Measurements from ENCODE around the gene ZNF726. TPM values are rescaled to one million over a fixed set of nuclear protein-coding genes. Genes with fewer than 3 reads are reported as not detected.
A peak's percentile ranks its signal among the peaks of the same experiment; 100 is the strongest.
"Not testable (repeated sequence)": the region's sequence is repeated elsewhere in the genome, so short reads cannot be mapped to it uniquely, and the experiment has no call there.

ZNF726 gene
- total RNA-seq, 1 donor = 3.2 TPM

DNA sequence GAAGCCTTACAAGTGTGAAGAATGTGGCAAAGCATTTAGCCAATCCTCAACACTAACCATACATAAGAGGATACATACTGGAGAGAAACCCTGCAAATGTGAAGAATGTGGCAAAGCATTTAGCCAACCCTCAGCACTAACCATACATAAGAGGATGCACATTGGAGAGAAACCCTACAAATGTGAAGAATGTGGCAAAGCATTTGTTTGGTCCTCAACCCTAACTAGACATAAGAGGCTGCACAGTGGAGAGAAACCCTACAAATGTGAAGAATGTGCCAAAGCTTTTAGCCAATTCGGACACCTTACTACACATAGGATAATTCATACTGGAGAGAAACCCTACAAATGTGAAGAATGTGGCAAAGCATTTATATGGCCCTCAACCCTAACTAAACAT is 18.2 kb downstream of the ZNF726 start:
- no peak overlapping the region for H3K4me3 ChIP-seq (ENCODE audit: low read depth, low read length)
- DNase-seq (ENCODE audit: low read depth) = no peak
- TF ChIP-seq, protein P1, sequence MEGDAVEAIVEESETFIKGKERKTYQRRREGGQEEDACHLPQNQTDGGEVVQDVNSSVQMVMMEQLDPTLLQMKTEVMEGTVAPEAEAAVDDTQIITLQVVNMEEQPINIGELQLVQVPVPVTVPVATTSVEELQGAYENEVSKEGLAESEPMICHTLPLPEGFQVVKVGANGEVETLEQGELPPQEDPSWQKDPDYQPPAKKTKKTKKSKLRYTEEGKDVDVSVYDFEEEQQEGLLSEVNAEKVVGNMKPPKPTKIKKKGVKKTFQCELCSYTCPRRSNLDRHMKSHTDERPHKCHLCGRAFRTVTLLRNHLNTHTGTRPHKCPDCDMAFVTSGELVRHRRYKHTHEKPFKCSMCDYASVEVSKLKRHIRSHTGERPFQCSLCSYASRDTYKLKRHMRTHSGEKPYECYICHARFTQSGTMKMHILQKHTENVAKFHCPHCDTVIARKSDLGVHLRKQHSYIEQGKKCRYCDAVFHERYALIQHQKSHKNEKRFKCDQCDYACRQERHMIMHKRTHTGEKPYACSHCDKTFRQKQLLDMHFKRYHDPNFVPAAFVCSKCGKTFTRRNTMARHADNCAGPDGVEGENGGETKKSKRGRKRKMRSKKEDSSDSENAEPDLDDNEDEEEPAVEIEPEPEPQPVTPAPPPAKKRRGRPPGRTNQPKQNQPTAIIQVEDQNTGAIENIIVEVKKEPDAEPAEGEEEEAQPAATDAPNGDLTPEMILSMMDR (IDR thresholded peaks at IDR 0.05; ENCODE audit: insufficient read depth, low read length) = no peak

DNA sequence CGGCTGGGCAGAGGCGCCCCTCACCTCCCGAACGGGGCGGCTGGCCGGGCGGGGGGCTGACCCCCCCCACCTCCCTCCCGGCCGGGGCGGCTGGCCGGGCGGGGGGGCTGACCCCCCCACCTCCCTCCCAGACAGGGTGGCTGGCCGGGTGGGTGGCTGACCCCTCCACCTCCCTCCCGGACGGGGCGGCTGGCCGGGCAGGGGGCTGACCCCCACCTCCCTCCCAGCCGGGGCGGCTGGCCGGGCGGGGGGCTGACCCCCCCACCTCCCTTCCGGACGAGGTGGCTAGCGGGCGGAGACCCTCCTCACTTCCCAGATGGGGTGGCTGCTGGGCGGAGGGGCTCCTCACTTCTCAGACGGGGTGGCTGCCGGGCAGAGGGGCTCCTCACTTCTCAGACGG is 22.3 kb downstream of the ZNF726 start:
- not testable (repeated sequence) for H3K4me3 ChIP-seq (ENCODE audit: low read depth, low read length); DNase-seq (ENCODE audit: low read depth)

DNA sequence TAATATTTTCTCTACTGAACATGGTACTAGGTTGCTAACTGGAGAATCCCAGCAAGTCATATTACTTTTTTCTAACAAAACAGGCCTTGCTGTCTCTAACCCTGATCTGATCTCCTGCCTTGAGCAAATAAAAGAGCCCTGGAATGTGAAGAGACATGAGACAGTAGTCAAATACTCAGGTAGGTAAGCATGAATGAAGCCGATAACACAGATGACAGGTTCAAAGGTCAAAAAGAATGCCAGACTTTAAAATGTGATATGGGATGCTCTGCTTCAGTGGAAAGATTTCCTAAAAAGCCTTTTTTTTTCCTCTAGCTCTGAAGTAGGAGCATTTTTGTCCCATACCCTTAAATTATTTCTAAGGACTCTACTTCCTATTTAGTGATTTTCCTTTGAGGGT is 28.7 kb downstream of the ZNF726 start:
- TF ChIP-seq, protein P1 (IDR thresholded peaks at IDR 0.05; ENCODE audit: insufficient read depth, low read length) = no peak
- H3K4me3 ChIP-seq (ENCODE audit: low read depth, low read length) = no peak overlapping the region
- no peak for DNase-seq (ENCODE audit: low read depth)

DNA sequence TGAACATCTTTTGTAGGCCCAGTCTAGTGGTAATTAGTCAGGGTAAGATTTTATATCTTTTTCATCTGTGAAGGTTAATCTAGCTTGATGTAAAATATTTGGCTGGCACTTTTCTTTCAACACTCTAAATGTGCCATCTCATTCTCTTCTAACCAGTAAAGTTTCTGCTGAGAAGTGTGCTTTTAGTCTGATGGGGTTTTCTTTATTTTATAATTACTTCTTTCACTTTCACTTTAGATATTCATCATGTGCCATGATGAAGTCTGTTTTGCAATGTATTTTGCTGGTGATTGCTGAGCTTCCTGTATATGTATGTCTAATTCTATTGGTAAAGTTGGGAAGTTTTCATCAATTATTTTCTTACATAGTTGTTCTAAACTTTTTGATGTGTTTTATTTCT is 31.9 kb downstream of the ZNF726 start:
- TF ChIP-seq, protein P1 (IDR thresholded peaks at IDR 0.05; ENCODE audit: insufficient read depth, low read length) = no peak
- no peak overlapping the region for H3K4me3 ChIP-seq (ENCODE audit: low read depth, low read length)
- no peak for DNase-seq (ENCODE audit: low read depth)

DNA sequence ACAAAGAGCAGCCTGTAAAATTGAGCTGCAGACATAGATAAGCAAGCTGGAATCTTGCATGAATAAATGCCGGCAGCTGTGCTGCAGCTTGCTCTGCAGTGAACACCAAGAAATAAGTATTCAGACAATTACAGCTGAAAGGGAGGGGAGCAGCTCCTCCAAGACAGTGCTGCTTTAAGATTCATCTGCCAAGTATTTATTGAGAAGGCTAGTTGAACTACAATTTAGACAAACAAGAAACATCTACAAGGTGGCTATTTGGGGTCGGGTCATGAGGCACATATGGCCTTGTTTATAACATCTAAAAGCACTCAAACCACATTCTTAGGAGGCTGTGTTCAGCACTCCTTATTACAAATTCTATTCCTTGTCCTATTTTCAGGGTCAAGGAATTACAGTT is 34.9 kb downstream of the ZNF726 start:
- no peak for DNase-seq (ENCODE audit: low read depth)

DNA sequence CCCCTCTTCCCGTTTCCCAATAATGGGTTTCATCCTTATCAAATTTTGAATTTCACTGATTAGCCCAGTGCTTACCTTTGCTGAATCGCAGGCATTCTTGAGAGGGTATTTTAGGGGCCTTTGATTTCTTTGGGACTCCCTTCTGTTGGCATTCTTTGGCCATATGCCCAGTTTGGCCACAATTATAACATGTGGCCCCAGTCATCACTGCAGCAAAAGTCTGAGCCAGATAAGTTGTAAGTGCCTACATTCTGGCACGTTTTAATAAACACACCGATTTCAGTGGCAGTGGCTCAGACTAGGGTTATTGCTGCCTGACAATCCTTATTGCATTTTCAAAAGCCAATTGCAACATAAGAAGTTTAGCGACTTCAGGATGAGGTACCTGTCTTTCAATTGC is 41.4 kb downstream of the ZNF726 start:
- TF ChIP-seq, protein P1 (IDR thresholded peaks at IDR 0.05; ENCODE audit: insufficient read depth, low read length) = no peak
- no peak overlapping the region for H3K4me3 ChIP-seq (ENCODE audit: low read depth, low read length)
- no peak for DNase-seq (ENCODE audit: low read depth)

More for the DNA sequence above, 34.9 kb downstream of the ZNF726 start:
- H3K4me3 ChIP-seq (ENCODE audit: low read depth, low read length) = no peak overlapping the region
- TF ChIP-seq, protein P1 (IDR thresholded peaks at IDR 0.05; ENCODE audit: insufficient read depth, low read length) = no peak

DNA sequence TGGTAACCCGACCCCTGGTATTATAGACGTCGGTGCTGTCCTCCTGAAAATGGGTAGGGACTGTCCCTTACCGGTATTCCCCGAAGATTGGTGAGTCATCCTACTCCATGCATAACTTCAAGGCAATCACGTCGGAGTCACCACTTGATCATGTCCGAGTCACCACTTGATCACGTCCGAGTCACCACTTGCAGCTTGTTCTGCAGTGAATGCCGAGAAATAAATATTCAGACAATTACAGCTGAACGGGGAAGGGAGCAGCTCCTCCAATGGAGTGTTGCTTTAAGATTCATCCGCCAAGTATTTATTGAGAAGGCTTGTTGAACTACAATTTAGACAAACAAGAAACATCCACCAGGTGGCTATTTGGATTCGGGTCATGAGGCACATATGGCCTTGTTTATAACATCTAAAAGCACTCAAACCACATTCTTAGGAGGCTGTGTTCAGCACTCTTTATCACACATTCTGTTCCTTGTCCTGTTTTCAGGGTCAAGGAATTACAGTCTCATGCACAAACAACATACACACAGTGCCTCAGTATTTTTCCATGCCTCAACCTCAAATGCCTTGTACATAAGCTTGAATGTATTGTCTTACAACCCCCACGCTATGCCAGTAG is 43.1 kb downstream of the ZNF726 start:
- peak; percentile 3 for DNase-seq (ENCODE audit: low read depth)
- TF ChIP-seq, protein P1 (IDR thresholded peaks at IDR 0.05; ENCODE audit: insufficient read depth, low read length) = no peak
- H3K4me3 ChIP-seq (ENCODE audit: low read depth, low read length) = no peak overlapping the region

DNA sequence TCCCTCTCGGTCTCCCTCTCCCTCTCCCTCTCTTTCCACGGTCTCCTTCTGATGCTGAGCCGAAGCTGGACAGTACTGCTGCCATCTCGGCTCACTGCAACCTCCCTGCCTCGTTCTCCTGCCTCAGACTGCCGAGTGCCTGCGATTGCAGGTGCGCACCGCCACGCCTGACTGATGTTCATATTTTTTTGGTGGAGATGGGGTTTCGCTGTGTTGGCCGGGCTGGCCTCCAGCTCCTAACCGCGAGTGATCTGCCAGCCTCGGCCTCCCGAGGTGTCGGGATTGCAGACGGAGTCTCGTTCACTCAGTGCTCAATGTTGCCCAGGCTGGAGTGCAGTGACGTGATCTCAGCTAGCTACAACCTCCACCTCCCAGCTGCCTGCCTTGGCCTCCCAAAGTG is 48.7 kb downstream of the ZNF726 start:
- H3K4me3 ChIP-seq (ENCODE audit: low read depth, low read length); DNase-seq (ENCODE audit: low read depth): not testable (repeated sequence)

DNA sequence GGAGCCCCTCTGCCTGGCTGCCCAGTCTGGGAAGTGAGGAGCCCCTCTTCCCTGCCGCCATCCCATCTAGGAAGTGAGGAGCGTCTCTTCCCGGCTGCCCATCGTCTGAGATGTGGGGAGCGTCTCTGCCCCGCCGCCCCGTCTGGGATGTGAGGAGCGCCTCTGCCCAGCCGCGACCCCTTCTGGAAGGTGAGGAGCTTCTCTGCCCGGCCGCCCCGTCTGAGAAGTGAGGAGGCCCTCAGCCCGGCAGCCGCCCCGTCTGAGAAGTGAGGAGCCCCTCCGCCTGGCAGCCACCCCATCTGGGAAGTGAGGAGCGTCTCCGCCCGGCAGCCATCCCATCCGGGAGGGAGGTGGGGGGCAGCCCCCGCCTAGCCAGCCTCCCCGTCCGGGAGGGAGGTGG is 49.2 kb downstream of the ZNF726 start:
- not testable (repeated sequence) for H3K4me3 ChIP-seq (ENCODE audit: low read depth, low read length); DNase-seq (ENCODE audit: low read depth)

DNA sequence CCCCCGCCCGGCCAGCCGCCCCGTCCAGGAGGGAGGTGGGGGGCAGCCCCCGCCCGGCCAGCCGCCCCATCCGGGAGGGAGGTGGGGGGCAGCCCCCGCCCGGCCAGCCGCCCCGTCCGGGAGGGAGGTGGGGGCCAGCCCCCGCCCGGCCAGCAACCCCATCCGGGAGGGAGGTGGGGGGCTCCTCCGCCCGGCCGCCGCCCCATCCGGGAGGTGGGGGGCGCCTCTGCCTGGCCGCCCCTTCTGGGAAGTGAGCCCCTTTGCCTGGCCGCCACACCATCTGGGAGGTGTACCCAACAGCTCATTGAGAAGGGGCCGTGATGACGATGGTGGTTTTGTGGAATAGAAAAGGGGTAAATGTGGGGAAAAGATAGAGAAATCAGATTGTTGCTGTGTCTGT is 49.6 kb downstream of the ZNF726 start:
- not testable (repeated sequence) for DNase-seq (ENCODE audit: low read depth); H3K4me3 ChIP-seq (ENCODE audit: low read depth, low read length)

Measured in fibroblast of the aortic adventitia (primary cell).